Prostate gland (tissue), 2 donors: Measurements from ENCODE around the gene IL36RN.

Experiments
- CTCF ChIP-seq, 4 experiments: fragments of 200-600 bp in 2 of 4; fragments of 450-650 bp in 2 of 4; sonication (generic) in 2 of 4; IDR thresholded peaks; 1 replicate in 3 of 4; 2 replicates in 1 of 4; pipeline ENCODE4 v1.5.1; 2016 to 2019; ENCODE audit warnings: antibody characterized with exemption in 4 of 4, mild to moderate bottlenecking in 2 of 4, moderate library complexity in 2 of 4
- POLR2A ChIP-seq: fragments of 450-650 bp; IDR thresholded peaks from one replicate; pipeline ENCODE4 v1.6.1; 2016; ENCODE audit warnings: antibody characterized with exemption, mild to moderate bottlenecking

GRCh38 chr2:113041871-113042270, 17.1 kb upstream of the IL36RN start:
- TF ChIP-seq POLR2A (no peak), CTCF (IDR thresholded peaks at IDR 0.05) (no peak)
